ENCODE results near the gene MRC2.
A peak's percentile ranks its signal among the peaks of the same experiment; 100 is the strongest.
"Not testable (repeated sequence)": the region's sequence is repeated elsewhere in the genome, so short reads cannot be mapped to it uniquely, and the experiment has no call there.

The MRC2 gene

DNA sequence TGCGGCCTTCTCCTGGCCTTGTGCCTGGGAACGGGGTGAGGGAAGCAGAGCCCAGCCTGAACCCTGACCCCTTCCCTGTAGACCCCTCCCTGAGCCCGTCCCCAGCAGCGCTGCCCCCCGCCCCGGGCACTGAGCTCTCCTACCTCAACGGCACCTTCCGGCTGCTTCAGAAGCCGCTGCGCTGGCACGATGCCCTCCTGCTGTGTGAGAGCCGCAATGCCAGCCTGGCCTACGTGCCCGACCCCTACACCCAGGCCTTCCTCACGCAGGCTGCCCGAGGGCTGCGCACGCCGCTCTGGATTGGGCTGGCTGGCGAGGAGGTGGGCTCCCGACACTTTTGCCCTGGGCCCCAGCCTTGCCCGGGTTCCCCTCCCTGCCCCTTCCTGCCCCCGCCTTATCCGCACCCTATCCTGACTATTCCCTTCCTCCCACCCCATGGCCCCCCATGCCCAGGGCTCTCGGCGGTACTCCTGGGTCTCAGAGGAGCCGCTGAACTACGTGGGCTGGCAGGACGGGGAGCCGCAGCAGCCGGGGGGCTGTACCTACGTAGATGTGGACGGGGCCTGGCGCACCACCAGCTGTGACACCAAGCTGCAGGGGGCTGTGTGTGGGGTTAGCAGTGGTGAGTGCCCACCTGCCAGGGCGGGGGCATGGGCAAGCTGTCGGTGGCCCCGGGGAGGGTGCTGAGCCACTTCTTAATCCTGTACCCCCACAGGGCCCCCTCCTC is 62.1 kb downstream of the MRC2 start:
- no peak for TF ChIP-seq CTCF (IDR thresholded peaks at IDR 0.05; ENCODE audit: low read depth, low read length)
- Histone ChIP-seq H3K36me3 (no peaks in the 10 kb centered on the region), H3K9me3 (no peaks in the 10 kb centered on the region), H3K27me3 (no peaks in the 10 kb centered on the region), H3K4me1 (no peaks in the 10 kb centered on the region), H3K4me3 (ENCODE audit: low read depth, low read length) (no peak overlapping the region)
- DNase-seq: no peak

DNA sequence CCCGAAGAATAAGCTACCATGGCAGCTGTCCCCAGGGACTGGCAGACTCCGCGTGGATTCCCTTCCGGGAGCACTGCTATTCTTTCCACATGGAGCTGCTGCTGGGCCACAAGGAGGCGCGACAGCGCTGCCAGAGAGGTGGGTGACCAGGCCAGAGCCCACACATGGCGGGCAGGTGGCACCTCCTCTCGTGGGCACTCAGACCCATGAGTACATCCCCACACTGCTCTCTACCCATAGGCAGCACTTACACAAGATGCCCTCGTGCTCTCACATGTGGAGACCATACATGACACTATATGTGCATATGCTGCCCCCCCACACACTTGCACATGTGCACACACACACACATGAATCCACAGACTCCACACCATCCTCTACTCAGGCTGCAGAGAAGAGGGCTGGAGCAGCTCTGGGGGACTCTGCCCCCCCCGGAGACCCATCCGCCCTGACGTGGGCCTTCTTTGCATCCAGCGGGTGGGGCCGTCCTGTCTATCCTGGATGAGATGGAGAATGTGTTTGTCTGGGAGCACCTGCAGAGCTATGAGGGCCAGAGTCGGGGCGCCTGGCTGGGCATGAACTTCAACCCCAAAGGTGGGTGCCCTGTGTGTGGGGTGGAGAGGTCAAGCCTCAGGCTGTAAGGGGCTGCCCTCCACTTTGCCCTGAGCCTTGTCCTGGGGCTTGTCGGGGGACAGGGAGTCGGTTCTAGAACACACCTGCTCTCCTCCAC is 62.9 kb downstream of the MRC2 start:
- TF ChIP-seq CTCF (IDR thresholded peaks at IDR 0.05; ENCODE audit: low read depth, low read length): peak; percentile 15; the same call in 1 of the 2 replicates
- Histone ChIP-seq H3K36me3 (no peaks in the 10 kb centered on the region), H3K4me3 (ENCODE audit: low read depth, low read length) (no peak overlapping the region), H3K27me3 (no peaks in the 10 kb centered on the region), H3K9me3 (no peaks in the 10 kb centered on the region), H3K4me1 (no peaks in the 10 kb centered on the region)
- no peak for DNase-seq

GRCh38 chr17:62691589-62691915 is 64.1 kb downstream of the MRC2 start:
- not testable (repeated sequence) for H3K4me3 ChIP-seq (ENCODE audit: low read depth, low read length); H3K4me1 ChIP-seq; H3K36me3 ChIP-seq; H3K27me3 ChIP-seq; H3K9me3 ChIP-seq; DNase-seq

- Histone ChIP-seq H3K36me3 (no peaks in the 10 kb centered on the region), H3K27me3 (no peaks in the 10 kb centered on the region), H3K4me3 (ENCODE audit: low read depth, low read length) (no peak overlapping the region), H3K9me3 (no peaks in the 10 kb centered on the region), H3K4me1 (no peaks in the 10 kb centered on the region)
- no peak for TF ChIP-seq CTCF (IDR thresholded peaks at IDR 0.05; ENCODE audit: low read depth, low read length)
- DNase-seq: no peak
Measured at GRCh38 chr17:62692159-62692651, 64.7 kb downstream of the MRC2 start.

- Histone ChIP-seq H3K4me3 (ENCODE audit: low read depth, low read length) (no peak overlapping the region), H3K27me3 (no peaks in the 10 kb centered on the region), H3K9me3 (no peaks in the 10 kb centered on the region), H3K4me1 (no peaks in the 10 kb centered on the region), H3K36me3 (no peaks in the 10 kb centered on the region)
- peak; percentile 58 for DNase-seq
- peak; percentile 61 for TF ChIP-seq CTCF (IDR thresholded peaks at IDR 0.05; ENCODE audit: low read depth, low read length)
Measured at GRCh38 chr17:62692721-62693431, 65.4 kb downstream of the MRC2 start.

- Histone ChIP-seq H3K9me3 (no peaks in the 10 kb centered on the region), H3K27me3 (no peaks in the 10 kb centered on the region; the same call in 1 of the 2 replicates), H3K36me3 (no peaks in the 10 kb centered on the region), H3K4me3 (ENCODE audit: low read depth, low read length) (no peak overlapping the region), H3K4me1 (no peaks in the 10 kb centered on the region)
- no peak for DNase-seq
- no peak for TF ChIP-seq CTCF (IDR thresholded peaks at IDR 0.05; ENCODE audit: low read depth, low read length)
Measured at GRCh38 chr17:62693616-62694409, 66.3 kb downstream of the MRC2 start.

- H3K36me3 ChIP-seq; H3K4me1 ChIP-seq; H3K9me3 ChIP-seq; DNase-seq; H3K4me3 ChIP-seq (ENCODE audit: low read depth, low read length); H3K27me3 ChIP-seq: not testable (repeated sequence)
Measured at GRCh38 chr17:62695093-62695738, 67.7 kb downstream of the MRC2 start.

Data from BE2C (cell line).